ENCODE results near the gene PROSER3. TPM values are rescaled to one million over a fixed set of nuclear protein-coding genes. Genes with fewer than 3 reads are reported as not detected.
"Not testable (repeated sequence)": the region's sequence is repeated elsewhere in the genome, so short reads cannot be mapped to it uniquely, and the experiment has no call there.

The PROSER3 gene
- total RNA-seq, 1 experiment from 2014 or later = 1.3 TPM

DNA sequence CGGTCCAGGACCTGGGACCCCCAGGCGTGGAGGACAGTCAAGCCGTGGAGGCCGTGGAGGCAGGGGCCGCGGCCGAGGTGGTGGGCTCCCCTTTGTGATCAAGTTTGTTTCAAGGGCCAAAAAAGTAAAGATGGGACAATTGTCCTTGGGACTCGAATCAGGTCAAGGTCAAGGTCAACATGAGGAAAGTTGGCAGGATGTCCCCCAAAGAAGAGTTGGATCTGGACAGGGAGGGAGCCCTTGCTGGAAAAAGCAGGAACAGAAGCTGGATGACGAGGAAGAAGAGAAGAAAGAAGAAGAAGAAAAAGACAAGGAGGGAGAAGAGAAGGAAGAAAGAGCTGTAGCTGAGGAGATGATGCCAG lies 37.8 kb upstream of the PROSER3 start:
- no peak for DNase-seq (ENCODE audit: low read depth, low spot score)
- in situ Hi-C loops (cut with HindIII; ENCODE audit: low pct_unique_long_range_greater_than_20kb, low sequenced_read_pairs) = no loop called here

GRCh38 chr19:35720648-35721047 lies 37.3 kb upstream of the PROSER3 start:
- in situ Hi-C loops (cut with HindIII; ENCODE audit: low pct_unique_long_range_greater_than_20kb, low sequenced_read_pairs) = no loop called here

DNA sequence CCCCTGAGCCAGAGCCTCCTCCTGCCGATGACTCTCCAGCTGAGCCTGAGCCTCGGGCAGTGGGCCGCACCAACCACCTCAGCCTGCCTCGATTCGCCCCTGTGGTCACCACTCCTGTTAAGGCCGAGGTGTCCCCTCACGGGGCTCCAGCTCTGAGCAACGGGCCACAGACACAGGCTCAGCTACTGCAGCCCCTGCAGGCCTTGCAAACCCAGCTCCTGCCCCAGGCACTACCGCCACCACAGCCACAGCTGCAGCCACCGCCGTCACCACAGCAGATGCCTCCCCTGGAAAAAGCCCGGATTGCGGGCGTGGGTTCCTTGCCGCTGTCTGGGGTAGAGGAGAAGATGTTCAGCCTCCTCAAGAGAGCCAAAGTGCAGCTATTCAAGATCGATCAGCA lies 36.6 kb upstream of the PROSER3 start:
- no peak for DNase-seq (ENCODE audit: low read depth, low spot score)
- in situ Hi-C loops (cut with HindIII; ENCODE audit: low pct_unique_long_range_greater_than_20kb, low sequenced_read_pairs) = no loop called here

More at GRCh38 chr19:35720648-35721047, 37.3 kb upstream of the PROSER3 start:
- DNase-seq (ENCODE audit: low read depth, low spot score) = no peak

GRCh38 chr19:35722461-35722860 lies 35.5 kb upstream of the PROSER3 start:
- in situ Hi-C loops (cut with HindIII; ENCODE audit: low pct_unique_long_range_greater_than_20kb, low sequenced_read_pairs) = no loop called here
- no peak for DNase-seq (ENCODE audit: low read depth, low spot score)

GRCh38 chr19:35722897-35723296 lies 35.1 kb upstream of the PROSER3 start:
- no peak for DNase-seq (ENCODE audit: low read depth, low spot score)
- in situ Hi-C loops (cut with HindIII; ENCODE audit: low pct_unique_long_range_greater_than_20kb, low sequenced_read_pairs) = no loop called here

DNA sequence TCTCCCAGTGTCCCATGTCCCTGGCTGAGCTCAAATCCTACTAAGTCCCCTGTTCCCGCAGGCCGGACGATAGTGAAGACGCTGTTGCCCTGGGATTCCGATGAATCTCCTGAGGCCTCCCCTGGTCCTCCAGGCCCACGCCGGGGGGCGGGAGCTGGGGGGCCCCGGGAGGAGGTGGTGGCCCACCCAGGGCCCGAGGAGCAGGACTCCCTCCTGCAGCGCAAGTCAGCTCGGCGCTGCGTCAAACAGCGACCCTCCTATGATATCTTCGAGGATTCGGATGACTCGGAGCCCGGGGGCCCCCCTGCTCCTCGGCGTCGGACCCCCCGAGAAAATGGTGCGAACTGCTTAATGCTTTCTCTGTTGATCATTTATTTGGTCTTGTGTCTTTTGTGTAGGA lies 34.3 kb upstream of the PROSER3 start:
- in situ Hi-C loops (cut with HindIII; ENCODE audit: low pct_unique_long_range_greater_than_20kb, low sequenced_read_pairs) = no loop called here
- no peak for DNase-seq (ENCODE audit: low read depth, low spot score)

DNA sequence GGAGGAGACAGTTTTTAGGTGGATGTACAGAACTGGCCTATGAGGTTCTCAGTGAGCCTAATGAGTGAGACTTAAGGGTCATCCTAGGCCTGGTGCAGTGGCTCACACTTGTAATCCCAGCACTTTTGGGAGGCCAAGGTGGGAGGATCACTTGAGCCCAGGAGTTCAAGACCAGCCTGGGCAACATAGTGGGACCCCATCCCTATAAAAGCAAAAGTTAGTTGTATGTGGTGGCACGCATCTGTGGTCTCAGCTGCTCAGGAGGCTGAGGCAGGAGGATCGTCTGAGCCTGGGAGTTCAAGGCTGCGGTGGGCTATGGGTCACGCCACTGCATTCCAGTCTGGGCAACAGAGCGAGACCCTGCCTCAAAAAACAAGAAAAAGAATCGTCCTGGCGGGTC lies 33.8 kb upstream of the PROSER3 start:
- DNase-seq (ENCODE audit: low read depth, low spot score); in situ Hi-C loops (cut with HindIII; ENCODE audit: low pct_unique_long_range_greater_than_20kb, low sequenced_read_pairs): not testable (repeated sequence)

DNA sequence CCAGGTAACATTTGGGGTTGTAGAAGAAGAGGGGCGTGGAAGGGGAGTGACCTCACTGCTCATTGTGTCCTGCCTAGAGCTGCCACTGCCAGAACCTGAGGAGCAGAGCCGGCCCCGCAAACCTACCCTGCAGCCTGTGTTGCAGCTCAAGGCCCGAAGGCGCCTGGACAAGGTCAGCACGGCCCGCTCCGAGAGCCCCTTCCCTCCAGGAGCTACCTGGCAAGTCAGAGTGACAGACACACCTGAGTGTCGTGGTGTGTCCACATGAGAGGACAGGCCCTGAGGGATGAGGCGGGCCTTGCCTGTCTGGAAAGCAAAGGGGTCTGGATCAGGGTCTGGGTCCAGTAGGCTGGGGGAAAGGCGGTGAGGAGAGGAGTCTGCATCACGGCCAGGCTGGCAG lies 33.4 kb upstream of the PROSER3 start:
- in situ Hi-C loops (cut with HindIII; ENCODE audit: low pct_unique_long_range_greater_than_20kb, low sequenced_read_pairs) = no loop called here
- no peak for DNase-seq (ENCODE audit: low read depth, low spot score)

- DNase-seq (ENCODE audit: low read depth, low spot score) = no peak
- in situ Hi-C loops (cut with HindIII; ENCODE audit: low pct_unique_long_range_greater_than_20kb, low sequenced_read_pairs) = no loop called here
Observed at GRCh38 chr19:35725216-35725861, 32.6 kb upstream of the PROSER3 start.

GRCh38 chr19:35727053-35727955 lies 30.7 kb upstream of the PROSER3 start:
- no peak for DNase-seq (ENCODE audit: low read depth, low spot score)
- in situ Hi-C loops (cut with HindIII; ENCODE audit: low pct_unique_long_range_greater_than_20kb, low sequenced_read_pairs) = no loop called here

DNA sequence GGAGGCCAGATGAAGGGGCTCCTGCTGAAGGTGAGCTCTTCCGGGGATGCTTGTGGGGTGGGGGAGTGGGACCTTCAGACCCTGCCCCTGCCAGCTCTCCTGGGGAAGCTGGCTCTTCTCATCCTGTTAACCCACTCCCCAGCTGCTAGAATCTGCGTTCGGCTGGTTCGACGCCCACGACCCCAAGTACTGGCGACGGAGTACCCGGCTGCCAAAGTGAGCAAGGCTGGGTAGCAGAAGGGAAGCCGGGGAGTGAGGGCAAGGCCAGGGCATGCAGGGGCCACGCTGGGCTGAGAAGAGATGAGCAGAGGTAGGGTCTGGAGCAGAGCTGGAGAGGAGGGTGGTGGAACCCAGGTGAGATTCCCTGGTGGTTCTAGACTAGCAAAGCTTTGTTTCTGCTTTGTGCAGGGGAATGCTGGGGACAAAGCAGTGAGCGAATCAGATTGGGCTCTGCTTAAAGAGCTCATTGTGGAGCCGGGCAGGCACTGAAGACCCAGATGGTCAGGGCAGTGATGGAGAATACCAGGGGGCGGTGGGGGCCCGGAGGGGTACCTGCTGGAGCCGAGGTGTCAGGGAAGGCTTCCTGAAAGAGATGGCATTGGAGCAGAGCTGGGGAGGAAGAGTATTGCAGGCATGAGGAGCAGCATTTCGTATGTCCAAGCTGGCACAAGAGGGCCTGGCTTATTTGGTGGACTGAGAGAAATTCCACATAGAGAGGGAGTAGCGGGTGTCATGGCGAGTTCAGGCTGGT lies 29.8 kb upstream of the PROSER3 start:
- DNase-seq (ENCODE audit: low read depth, low spot score) = no peak
- in situ Hi-C loops (cut with HindIII; ENCODE audit: low pct_unique_long_range_greater_than_20kb, low sequenced_read_pairs) = no loop called here

DNA sequence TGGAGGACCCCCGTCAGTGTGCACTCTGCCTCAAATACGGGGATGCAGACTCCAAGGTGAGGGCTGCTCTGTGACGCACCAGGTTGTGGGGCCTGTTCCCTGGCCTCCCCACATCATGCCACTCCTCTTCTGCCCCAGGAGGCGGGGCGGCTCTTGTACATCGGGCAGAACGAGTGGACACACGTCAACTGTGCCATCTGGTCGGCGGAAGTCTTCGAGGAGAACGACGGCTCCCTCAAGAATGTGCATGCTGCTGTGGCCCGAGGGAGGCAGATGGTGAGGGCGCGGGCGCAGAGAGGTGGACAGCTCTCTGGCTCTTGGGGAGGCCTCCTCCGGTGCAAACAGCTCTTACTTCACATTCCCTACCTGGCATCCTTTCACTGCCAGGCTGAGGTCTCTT lies 29.0 kb upstream of the PROSER3 start:
- in situ Hi-C loops (cut with HindIII; ENCODE audit: low pct_unique_long_range_greater_than_20kb, low sequenced_read_pairs) = no loop called here
- DNase-seq (ENCODE audit: low read depth, low spot score) = no peak

DNA sequence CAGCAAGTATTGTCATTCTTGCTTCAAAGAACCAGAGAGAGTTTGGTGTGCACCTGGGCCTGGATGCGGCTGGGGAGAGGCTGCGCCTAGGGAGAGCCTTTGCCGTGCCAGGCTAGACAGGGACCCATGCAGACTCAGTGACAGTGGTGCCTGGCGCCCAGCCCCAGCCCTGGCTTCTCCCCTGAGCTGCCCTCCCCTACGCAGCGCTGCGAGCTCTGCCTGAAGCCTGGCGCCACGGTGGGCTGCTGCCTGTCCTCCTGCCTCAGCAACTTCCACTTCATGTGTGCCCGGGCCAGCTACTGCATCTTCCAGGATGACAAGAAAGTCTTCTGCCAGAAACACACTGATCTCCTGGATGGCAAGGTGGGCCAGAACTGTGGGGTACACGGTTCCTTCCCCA lies 28.2 kb upstream of the PROSER3 start:
- in situ Hi-C loops (cut with HindIII; ENCODE audit: low pct_unique_long_range_greater_than_20kb, low sequenced_read_pairs) = no loop called here
- no peak for DNase-seq (ENCODE audit: low read depth, low spot score)

- in situ Hi-C loops (cut with HindIII; ENCODE audit: low pct_unique_long_range_greater_than_20kb, low sequenced_read_pairs) = no loop called here
- DNase-seq (ENCODE audit: low read depth, low spot score) = no peak
Observed at GRCh38 chr19:35730326-35730725, 27.6 kb upstream of the PROSER3 start.

DNA sequence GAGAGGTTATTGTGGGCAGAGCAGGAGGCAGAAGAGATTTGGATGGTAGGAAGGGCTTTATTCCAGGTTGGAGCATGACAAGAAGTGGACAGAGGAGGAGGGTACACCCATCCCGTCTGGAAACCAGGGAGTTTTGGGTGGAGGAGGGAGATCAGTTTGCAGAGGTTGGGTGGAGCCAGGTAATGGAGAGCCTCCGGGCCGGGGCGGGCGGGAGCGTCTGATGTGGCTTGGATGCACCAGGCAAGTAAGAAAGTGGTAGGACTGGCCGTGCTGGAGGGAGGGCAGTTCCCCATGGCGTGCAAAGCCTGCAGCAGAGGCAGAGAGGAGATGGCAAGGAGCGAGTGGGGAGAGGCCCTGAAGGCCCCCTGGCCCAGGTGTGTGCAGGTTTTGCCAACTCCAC lies 26.6 kb upstream of the PROSER3 start:
- in situ Hi-C loops (cut with HindIII; ENCODE audit: low pct_unique_long_range_greater_than_20kb, low sequenced_read_pairs) = no loop called here
- no peak for DNase-seq (ENCODE audit: low read depth, low spot score)

GRCh38 chr19:35731779-35732405 lies 26.1 kb upstream of the PROSER3 start:
- no peak for DNase-seq (ENCODE audit: low read depth, low spot score)
- in situ Hi-C loops (cut with HindIII; ENCODE audit: low pct_unique_long_range_greater_than_20kb, low sequenced_read_pairs) = no loop called here

DNA sequence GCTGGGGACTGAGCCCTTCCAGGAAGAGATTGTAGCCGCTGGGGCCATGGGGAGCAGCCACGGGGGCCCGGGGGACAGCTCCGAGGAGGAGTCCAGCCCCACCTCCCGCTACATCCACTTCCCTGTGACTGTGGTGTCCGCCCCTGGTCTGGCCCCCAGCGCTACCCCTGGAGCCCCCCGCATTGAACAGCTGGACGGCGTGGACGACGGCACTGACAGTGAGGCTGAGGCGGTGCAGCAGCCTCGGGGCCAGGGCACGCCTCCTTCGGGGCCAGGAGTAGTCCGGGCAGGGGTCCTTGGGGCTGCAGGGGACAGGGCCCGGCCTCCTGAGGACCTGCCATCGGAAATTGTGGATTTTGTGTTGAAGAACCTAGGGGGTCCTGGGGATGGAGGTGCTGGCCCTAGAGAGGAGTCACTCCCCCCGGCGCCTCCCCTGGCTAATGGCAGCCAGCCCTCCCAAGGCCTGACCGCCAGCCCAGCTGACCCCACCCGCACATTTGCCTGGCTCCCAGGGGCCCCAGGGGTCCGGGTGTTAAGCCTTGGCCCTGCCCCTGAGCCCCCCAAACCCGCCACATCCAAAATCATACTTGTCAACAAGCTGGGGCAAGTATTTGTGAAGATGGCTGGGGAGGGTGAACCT lies 25.3 kb upstream of the PROSER3 start:
- DNase-seq (ENCODE audit: low read depth, low spot score) = no peak
- in situ Hi-C loops (cut with HindIII; ENCODE audit: low pct_unique_long_range_greater_than_20kb, low sequenced_read_pairs) = no loop called here

Data from SK-MEL-5 (cell line).